IPS-18a (cell line): ENCODE data around the gene MUC15.

Experiments used
- H3K27ac ChIP-seq: one replicate; pipeline ENCODE4 v1.5.1; 2013; ENCODE audit warnings: low read length
- H3K27me3 ChIP-seq: one replicate; pipeline ENCODE4 v1.6.1; 2013; ENCODE audit warnings: mild to moderate bottlenecking, low read length; ENCODE audit not compliant: control insufficient read depth, insufficient read depth
- H3K36me3 ChIP-seq: one replicate; pipeline ENCODE4 v1.6.1; 2013; ENCODE audit warnings: low read depth, low read length; ENCODE audit not compliant: control insufficient read depth
- H3K4me1 ChIP-seq: one replicate; pipeline ENCODE4 v1.6.1; 2013; ENCODE audit warnings: low read depth, low read length; ENCODE audit not compliant: control insufficient read depth
- H3K4me3 ChIP-seq: one replicate; pipeline ENCODE4 v1.5.1; 2013; ENCODE audit warnings: low read length
- H3K9ac ChIP-seq: one replicate; pipeline ENCODE4 v1.6.1; 2013; ENCODE audit warnings: mild to moderate bottlenecking, low read length, moderate library complexity
- H3K9me3 ChIP-seq: one replicate; pipeline ENCODE4 v1.6.1; 2013; ENCODE audit warnings: low read depth, low read length; ENCODE audit not compliant: control insufficient read depth

The MUC15 gene

DNA sequence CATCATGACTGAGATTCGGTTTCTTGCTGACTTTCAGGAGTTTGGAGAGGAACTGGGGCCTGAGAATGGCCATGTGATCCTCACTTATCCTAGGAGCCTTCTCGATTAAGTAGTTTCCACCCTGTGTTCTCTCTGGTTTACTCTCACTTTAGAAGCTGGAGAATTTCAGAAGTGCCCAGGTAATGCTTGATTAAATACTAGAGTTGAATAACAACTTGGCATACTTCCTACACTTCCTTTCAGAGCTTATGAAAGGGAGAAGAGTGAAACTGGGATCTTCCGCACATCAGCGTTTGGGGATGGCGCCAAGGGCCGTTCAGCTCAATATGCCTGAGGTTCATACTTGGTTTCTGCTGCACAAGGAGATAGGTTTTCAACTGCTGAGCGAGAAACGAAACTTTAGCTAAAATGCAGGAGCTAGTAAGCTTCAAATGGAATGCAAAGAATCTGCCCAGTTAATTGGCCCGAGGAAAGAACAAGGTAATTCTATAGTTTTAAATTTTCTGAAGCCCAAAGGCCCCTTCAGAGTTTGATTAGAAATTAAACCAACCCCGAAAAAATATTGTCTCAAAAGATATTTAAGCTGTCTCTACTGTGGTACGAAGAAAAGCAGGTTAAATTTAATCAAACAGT is 823 bp upstream of the MUC15 start:
- H3K27ac ChIP-seq: no peak overlapping the region
- no peaks in the 10 kb centered on the region for H3K9me3 ChIP-seq
- H3K27me3 ChIP-seq: no peaks in the 10 kb centered on the region
- H3K4me1 ChIP-seq: peaks cover 15% of the 10 kb centered on the region
- no peak overlapping the region for H3K4me3 ChIP-seq
- no peaks in the 10 kb centered on the region for H3K36me3 ChIP-seq
- no peak overlapping the region for H3K9ac ChIP-seq

DNA sequence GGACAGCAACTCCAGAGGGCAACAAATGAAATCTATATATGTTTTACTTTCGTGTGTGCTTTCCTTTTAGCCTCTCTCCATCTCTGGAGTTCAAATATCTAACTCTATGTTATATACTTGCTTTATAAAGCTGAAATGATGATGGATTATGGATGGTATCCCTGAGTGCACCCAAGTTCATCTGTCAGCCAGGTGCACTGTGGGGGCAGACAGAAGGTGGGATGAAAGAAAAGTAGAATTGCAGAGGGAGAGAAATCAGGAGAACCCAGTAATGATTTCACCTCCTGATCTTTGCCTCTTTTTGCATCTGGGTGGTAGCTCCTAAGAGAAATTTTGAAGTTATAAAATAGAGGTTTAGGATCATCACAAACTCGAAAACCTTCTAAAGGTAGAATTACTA is 2.4 kb downstream of the MUC15 start:
- no peaks in the 10 kb centered on the region for H3K36me3 ChIP-seq
- no peaks in the 10 kb centered on the region for H3K27me3 ChIP-seq
- no peak overlapping the region for H3K4me3 ChIP-seq
- H3K9me3 ChIP-seq: no peaks in the 10 kb centered on the region
- H3K9ac ChIP-seq: no peak overlapping the region
- H3K27ac ChIP-seq: no peak overlapping the region
- peaks cover 15% of the 10 kb centered on the region for H3K4me1 ChIP-seq

- Histone ChIP-seq H3K27ac (no peak overlapping the region), H3K4me1 (no peaks in the 10 kb centered on the region), H3K9ac (no peak overlapping the region), H3K9me3 (no peaks in the 10 kb centered on the region), H3K27me3 (no peaks in the 10 kb centered on the region), H3K36me3 (no peaks in the 10 kb centered on the region), H3K4me3 (no peak overlapping the region)
Measured at GRCh38 chr11:26558190-26558589, 13.9 kb downstream of the MUC15 start.

- Histone ChIP-seq H3K4me3 (no peak overlapping the region), H3K9me3 (no peaks in the 10 kb centered on the region), H3K9ac (no peak overlapping the region), H3K4me1 (no peaks in the 10 kb centered on the region), H3K27me3 (no peaks in the 10 kb centered on the region), H3K27ac (no peak overlapping the region), H3K36me3 (no peaks in the 10 kb centered on the region)
Measured at GRCh38 chr11:26557666-26558065, 14.4 kb downstream of the MUC15 start.

GRCh38 chr11:26556582-26556981 is 15.5 kb downstream of the MUC15 start:
- H3K9ac ChIP-seq: no peak overlapping the region
- H3K27ac ChIP-seq: no peak overlapping the region
- H3K27me3 ChIP-seq: no peaks in the 10 kb centered on the region
- H3K36me3 ChIP-seq: no peaks in the 10 kb centered on the region
- H3K9me3 ChIP-seq: no peaks in the 10 kb centered on the region
- H3K4me3 ChIP-seq: no peak overlapping the region
- no peaks in the 10 kb centered on the region for H3K4me1 ChIP-seq

- Histone ChIP-seq H3K9ac (no peak overlapping the region), H3K27ac (no peak overlapping the region), H3K27me3 (no peaks in the 10 kb centered on the region), H3K9me3 (no peaks in the 10 kb centered on the region), H3K4me3 (no peak overlapping the region), H3K4me1 (no peaks in the 10 kb centered on the region), H3K36me3 (no peaks in the 10 kb centered on the region)
Measured at GRCh38 chr11:26554455-26554854, 17.6 kb downstream of the MUC15 start.

- no peak overlapping the region for H3K9ac ChIP-seq
- H3K4me1 ChIP-seq: no peaks in the 10 kb centered on the region
Measured at GRCh38 chr11:26553182-26553581, 18.9 kb downstream of the MUC15 start.

GRCh38 chr11:26551186-26551801 is 20.8 kb downstream of the MUC15 start:
- Histone ChIP-seq H3K4me3 (no peak overlapping the region), H3K27me3 (no peaks in the 10 kb centered on the region), H3K36me3 (no peaks in the 10 kb centered on the region), H3K9me3 (no peaks in the 10 kb centered on the region), H3K4me1 (no peaks in the 10 kb centered on the region), H3K9ac (no peak overlapping the region), H3K27ac (no peak overlapping the region)

More at GRCh38 chr11:26553182-26553581, 18.9 kb downstream of the MUC15 start:
- Histone ChIP-seq H3K4me3 (no peak overlapping the region), H3K27ac (no peak overlapping the region), H3K27me3 (no peaks in the 10 kb centered on the region), H3K9me3 (no peaks in the 10 kb centered on the region), H3K36me3 (no peaks in the 10 kb centered on the region)

GRCh38 chr11:26550022-26550421 is 22.0 kb downstream of the MUC15 start:
- H3K9me3 ChIP-seq: no peaks in the 10 kb centered on the region
- H3K9ac ChIP-seq: no peak overlapping the region
- H3K27me3 ChIP-seq: no peaks in the 10 kb centered on the region
- no peak overlapping the region for H3K27ac ChIP-seq
- H3K4me1 ChIP-seq: no peaks in the 10 kb centered on the region
- H3K36me3 ChIP-seq: no peaks in the 10 kb centered on the region
- H3K4me3 ChIP-seq: no peak overlapping the region

DNA sequence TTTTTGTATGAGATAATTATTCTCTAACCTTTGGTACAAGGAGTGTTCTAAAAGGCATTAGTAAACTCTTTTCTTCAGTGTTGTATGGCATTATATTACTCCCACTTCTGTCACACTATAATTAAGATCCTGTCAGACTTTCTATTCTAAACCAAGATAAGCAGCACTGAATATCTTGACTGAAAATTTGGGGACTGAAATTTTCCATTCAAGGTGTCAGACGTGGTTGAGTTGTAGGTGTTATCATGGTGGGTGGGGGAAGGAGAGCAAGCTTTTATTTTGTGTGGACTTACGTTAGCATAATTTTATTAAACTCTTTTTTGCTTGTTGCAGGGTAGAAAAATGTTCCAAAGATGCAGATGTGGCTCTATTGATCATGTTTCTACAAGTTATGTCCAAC is 22.9 kb downstream of the MUC15 start:
- Histone ChIP-seq H3K9me3 (no peaks in the 10 kb centered on the region), H3K27ac (no peak overlapping the region), H3K9ac (no peak overlapping the region), H3K36me3 (no peaks in the 10 kb centered on the region), H3K4me3 (no peak overlapping the region), H3K4me1 (no peaks in the 10 kb centered on the region), H3K27me3 (no peaks in the 10 kb centered on the region)

GRCh38 chr11:26541870-26542269 is 30.2 kb downstream of the MUC15 start:
- Histone ChIP-seq H3K27ac (no peak overlapping the region), H3K9ac (no peak overlapping the region), H3K4me3 (no peak overlapping the region), H3K9me3 (no peaks in the 10 kb centered on the region), H3K4me1 (no peaks in the 10 kb centered on the region), H3K27me3 (no peaks in the 10 kb centered on the region), H3K36me3 (no peaks in the 10 kb centered on the region)

- H3K9me3 ChIP-seq: no peaks in the 10 kb centered on the region
- no peaks in the 10 kb centered on the region for H3K27me3 ChIP-seq
- no peak overlapping the region for H3K4me3 ChIP-seq
- no peaks in the 10 kb centered on the region for H3K36me3 ChIP-seq
- H3K27ac ChIP-seq: no peak overlapping the region
- H3K9ac ChIP-seq: no peak overlapping the region
- H3K4me1 ChIP-seq: no peaks in the 10 kb centered on the region
Measured at GRCh38 chr11:26539517-26539916, 32.5 kb downstream of the MUC15 start.
